Skin epidermis (tissue), 12 donors: ENCODE results near the gene KCNB1.
A peak's percentile ranks its signal among the peaks of the same experiment; 100 is the strongest.

ENCODE experiments used
- H3K27ac ChIP-seq, 21 experiments: fragments of 200-600 bp; sonication (generic) in 11 of 21; one replicate each; pipeline ENCODE4 v1.5.0; 2020; ENCODE audit warnings: mild to moderate bottlenecking in 3 of 21, inconsistent platforms in 2 of 21, moderate library complexity in 2 of 21
- H3K4me3 ChIP-seq, 7 experiments: fragments of 200-600 bp; sonication (generic) in 2 of 7; one replicate each; pipeline ENCODE4 v1.5.0; 2020; ENCODE audit warnings: inconsistent platforms in 2 of 7, mild to moderate bottlenecking in 2 of 7, moderate library complexity in 1 of 7

KCNB1 gene

DNA sequence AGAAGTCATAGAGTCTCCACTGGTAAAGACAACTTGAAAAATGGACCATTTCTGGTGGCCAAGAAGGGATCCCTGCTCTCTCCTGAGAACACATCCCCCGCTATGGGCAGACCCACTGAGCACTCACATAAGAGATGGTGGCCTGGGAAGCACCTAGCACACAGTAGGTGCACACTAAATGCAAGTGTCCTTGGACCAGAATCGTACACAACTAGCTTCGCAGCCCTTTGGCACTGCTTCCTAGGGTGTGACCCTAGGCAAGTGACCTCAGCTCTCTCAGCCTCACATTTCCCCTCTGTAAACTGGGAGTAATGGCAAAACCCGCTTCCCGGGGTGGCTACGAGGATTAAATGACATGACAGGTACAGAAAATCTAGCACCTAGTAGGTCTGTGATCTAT, 35.1 kb downstream of the KCNB1 start:
- H3K4me3 ChIP-seq: no peak overlapping the region
- H3K27ac ChIP-seq: peak overlapping the region in 4 of 21 experiments; percentile 8 to 66 (median 38)

DNA sequence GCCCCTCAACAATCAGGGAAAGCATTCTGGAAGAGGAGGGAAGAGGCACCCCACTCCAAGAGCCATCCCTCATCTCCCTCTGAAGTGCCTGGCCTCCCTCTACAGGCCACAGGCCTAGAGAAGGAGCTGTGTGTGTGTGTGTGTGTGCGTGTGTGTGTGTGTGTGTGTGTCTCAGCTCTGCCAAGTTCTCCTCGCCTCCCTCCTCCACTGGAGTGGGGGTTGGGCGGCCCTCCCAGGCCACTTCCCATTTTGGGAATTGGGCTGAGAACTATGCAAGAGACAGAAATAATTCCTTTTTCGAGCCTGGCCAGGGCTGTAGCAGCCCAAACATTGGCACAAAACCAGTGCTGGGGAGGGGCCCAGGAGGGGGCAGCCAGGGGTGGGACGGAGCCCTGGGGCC, 35.7 kb downstream of the KCNB1 start:
- H3K4me3 ChIP-seq: no peak overlapping the region

GRCh38 chr20:49446080-49446479, 36.4 kb downstream of the KCNB1 start:
- Histone ChIP-seq H3K27ac (peak overlapping the region in 3 of 21 experiments; percentile 19 to 42 (median 26)), H3K4me3 (no peak overlapping the region)

More for the DNA sequence above, 35.7 kb downstream of the KCNB1 start:
- H3K27ac ChIP-seq: peak overlapping the region in 4 of 21 experiments; percentile 8 to 66 (median 38)

DNA sequence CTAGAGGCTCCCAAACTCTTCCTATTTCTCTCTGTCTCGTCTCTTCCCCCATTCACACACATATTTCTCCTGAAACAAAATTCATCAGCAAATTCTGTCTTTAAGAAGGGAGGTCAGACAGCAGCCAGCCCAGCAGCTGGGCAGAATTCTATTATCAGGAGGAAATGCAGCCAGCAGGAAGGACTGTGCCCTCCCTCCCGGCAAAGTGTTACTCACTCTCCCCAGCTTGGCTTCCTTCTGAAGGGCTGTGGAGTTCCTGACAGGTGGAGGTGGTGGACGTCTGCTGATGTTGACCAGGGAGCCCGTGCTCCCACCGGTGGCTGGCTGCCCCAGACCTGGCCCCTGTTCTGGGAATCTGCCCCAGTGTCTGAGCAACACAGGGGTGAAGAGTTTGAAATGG, 37.3 kb downstream of the KCNB1 start:
- Histone ChIP-seq H3K4me3 (no peak overlapping the region), H3K27ac (peak overlapping the region in 1 of 21 experiments; percentile 26)

- H3K4me3 ChIP-seq: no peak overlapping the region
- H3K27ac ChIP-seq: no peak overlapping the region
Observed at GRCh38 chr20:49444553-49444990, 37.9 kb downstream of the KCNB1 start.

DNA sequence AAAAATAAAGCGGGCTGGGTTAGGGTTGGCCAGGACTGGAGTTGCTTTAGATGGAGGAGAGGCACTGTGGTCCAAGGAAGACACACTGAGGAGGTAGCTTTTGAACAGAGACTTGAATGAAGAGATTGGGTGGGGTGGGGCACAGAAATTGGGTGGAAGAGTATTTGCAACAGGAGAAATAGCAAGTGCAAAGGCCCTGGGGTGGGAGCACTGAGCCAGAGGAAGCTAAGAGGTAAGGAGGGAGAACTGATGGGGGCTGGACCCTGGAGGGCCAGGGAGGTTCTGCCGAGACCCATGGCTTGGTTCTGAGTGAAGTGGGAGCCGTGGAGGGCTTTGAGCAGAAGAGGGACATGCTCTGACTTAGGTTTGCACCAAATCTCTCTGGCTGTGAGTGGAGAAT, 45.4 kb downstream of the KCNB1 start:
- H3K27ac ChIP-seq: no peak overlapping the region

GRCh38 chr20:49435639-49436038, 46.8 kb downstream of the KCNB1 start:
- H3K4me3 ChIP-seq: no peak overlapping the region
- H3K27ac ChIP-seq: no peak overlapping the region

More for the DNA sequence above, 45.4 kb downstream of the KCNB1 start:
- H3K4me3 ChIP-seq: no peak overlapping the region

GRCh38 chr20:49433333-49433732, 49.1 kb downstream of the KCNB1 start:
- no peak overlapping the region for H3K27ac ChIP-seq
- H3K4me3 ChIP-seq: no peak overlapping the region

DNA sequence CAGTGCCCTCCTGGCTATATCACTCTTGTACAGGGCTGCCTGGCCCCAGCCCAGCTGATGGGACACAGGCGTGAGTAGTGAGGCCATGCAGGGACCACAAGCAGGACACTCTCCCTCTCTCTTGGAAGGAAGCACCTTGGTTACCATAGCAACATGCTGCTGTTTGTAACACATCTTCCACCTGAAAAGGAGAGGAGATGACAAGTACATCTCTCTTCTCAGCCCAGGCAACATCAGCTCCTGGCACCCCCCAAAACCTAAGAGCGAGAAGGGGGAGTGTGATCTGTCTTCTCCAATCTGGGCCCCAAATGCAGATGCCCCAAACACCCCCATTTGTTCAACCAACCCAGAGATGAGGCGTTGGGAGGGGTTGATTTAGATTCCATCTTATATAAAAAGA, 49.9 kb downstream of the KCNB1 start:
- no peak overlapping the region for H3K4me3 ChIP-seq
- no peak overlapping the region for H3K27ac ChIP-seq

DNA sequence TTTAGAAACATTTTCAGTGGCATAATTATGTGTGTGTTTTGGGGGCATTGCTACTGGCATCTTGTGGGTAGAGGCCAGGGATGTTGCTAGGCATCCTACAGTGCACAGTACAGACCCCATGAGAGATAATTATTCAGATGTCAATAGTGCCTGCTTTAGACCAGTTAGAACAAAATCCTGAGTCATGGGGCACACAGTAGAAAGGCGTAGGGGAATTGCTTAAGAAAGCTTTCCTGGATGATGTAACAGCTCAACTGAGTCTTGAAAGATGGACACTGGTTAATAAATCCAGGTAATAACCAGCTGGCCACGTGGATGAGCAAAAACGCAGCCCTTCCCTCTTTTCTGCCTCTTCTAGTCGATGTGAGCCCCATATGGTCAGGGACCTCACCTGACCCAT, 51.1 kb downstream of the KCNB1 start:
- H3K4me3 ChIP-seq: no peak overlapping the region

DNA sequence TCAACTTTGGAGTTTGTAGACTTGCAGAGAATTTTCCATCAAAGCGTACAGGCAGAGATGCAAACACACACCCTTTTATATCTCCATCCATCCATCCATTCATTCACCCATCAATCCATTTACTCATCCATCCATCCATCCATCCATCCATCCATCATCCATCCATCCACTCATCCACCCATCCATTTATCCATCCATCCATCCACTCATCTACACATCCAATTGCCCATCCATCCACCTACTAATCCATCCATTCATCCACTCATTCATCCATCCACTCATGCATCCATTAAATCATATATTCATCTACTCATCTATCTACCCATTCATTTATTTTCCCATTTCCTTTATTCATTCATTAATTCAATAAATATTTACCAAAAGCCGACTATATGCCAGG, 52.1 kb downstream of the KCNB1 start:
- no peak overlapping the region for H3K4me3 ChIP-seq
- H3K27ac ChIP-seq: no peak overlapping the region

More for the DNA sequence above, 51.1 kb downstream of the KCNB1 start:
- H3K27ac ChIP-seq: no peak overlapping the region

DNA sequence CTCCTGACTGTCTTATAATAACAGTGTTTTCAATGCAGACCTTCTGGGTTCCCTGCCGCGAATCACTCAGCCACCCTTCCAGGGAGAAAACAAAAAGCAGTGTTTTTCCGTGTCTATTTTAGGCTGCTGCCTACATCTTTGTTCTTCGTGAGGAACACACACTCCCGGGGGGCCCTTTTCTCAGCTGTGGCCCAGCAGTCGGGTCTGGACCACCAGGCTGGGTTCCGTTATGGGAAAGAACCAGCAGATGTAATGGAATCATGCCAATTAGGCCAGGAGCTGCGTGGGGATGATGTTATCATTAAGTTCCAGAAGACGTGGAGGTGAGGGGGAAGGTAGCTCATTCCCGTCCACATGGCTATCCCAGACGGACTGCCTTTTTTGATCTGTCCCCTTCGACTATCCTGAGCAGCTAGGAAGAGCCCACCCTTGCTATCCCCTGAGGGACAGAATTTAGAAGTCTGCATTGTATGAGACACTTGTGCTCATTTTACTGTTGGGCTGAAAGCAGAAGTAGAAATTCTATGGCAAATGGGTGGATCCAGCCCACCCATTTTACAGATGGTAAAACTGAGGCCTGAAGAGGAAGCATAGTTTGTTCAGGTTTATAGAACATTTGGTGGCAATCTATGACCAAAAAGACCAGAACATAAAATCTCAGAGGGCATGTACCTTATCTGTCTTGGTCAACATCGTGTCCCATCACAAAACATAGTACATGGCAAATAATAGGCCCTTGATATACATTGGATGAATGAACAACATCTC, 54.5 kb downstream of the KCNB1 start:
- H3K27ac ChIP-seq: no peak overlapping the region
- no peak overlapping the region for H3K4me3 ChIP-seq

GRCh38 chr20:49426873-49427272, 55.6 kb downstream of the KCNB1 start:
- H3K27ac ChIP-seq: no peak overlapping the region
- H3K4me3 ChIP-seq: no peak overlapping the region

DNA sequence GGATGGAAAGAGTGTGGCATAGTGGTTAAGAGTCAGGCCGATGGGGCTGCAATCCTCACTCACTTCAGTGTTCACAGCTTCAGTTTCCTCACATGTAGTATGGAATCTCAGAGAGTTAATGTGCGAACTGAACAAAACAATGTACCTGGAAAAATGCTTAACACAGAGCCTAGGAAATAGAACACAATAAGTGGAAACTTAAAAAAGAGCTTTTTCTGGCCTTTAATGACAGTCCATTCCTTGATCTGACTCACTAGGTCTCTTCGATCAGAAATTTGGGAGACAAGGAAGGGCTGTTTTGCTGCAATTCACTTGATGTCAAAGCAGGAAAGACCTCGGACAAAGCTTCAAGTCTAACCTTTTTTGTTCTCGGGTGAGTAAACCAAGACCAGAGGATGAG, 56.1 kb downstream of the KCNB1 start:
- Histone ChIP-seq H3K27ac (no peak overlapping the region), H3K4me3 (no peak overlapping the region)

DNA sequence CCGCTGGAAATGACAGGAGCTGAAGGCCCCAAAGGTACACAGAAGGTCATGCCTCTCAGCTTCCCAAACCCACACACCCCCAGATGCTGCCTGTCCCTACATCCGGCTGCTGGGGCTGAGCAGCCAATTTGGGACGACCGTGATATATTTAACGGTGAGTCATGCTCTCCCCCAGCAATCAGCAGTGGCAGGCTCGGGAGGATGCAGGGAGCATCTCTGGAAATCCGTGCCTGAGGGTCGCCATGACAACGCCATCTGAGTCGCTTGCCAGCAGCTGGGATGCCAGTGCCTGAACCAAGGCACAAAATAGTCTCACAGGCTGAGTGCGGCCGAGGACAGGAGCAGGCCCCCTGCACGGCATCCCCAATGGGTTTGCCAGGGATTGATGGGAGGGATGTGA, 57.9 kb downstream of the KCNB1 start:
- no peak overlapping the region for H3K4me3 ChIP-seq
- no peak overlapping the region for H3K27ac ChIP-seq

- H3K27ac ChIP-seq: no peak overlapping the region
- no peak overlapping the region for H3K4me3 ChIP-seq
Observed at GRCh38 chr20:49422161-49422560, 60.3 kb downstream of the KCNB1 start.

- no peak overlapping the region for H3K27ac ChIP-seq
- H3K4me3 ChIP-seq: no peak overlapping the region
Observed at GRCh38 chr20:49420811-49421295, 61.6 kb downstream of the KCNB1 start.

GRCh38 chr20:49420292-49420691, 62.2 kb downstream of the KCNB1 start:
- H3K27ac ChIP-seq: no peak overlapping the region
- no peak overlapping the region for H3K4me3 ChIP-seq

DNA sequence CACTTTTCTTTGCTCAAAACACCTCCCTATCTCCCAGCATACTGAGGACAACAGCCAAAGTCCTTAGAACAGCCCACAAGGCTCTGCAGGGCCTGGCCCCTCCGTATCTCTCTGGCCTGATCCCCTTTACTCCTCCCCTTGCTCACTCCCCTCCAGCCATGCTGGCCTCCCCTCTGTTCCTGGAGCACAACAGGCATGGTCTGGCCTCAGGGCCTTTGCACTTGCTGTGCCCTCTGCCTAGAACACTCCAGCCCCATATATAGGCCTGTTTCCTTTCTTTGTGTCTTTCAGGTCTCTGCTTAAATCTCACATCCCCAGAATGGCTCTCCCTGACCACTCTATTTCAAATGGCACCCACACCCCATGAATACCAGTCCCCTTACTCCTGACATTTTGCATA, 62.7 kb downstream of the KCNB1 start:
- Histone ChIP-seq H3K27ac (no peak overlapping the region), H3K4me3 (no peak overlapping the region)

DNA sequence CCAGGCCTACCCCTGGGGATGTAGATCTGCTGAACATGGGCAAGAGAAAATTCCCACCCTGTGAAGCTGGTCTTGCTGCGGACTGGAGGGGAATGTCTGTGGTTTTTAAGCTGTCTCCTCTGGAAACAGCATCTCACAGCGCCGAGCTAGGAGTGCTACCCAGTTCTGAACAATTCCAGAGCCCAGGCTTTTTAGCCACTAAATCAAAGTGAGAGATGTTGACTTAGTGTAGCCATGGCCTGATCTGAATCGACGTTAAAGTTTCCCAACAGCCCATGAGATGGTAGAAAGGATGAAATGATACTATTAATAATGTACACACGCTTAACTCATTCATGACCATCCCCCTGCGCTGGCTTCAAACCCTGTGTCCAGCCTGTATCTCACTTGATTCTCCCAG, 63.7 kb downstream of the KCNB1 start:
- no peak overlapping the region for H3K27ac ChIP-seq
- no peak overlapping the region for H3K4me3 ChIP-seq

DNA sequence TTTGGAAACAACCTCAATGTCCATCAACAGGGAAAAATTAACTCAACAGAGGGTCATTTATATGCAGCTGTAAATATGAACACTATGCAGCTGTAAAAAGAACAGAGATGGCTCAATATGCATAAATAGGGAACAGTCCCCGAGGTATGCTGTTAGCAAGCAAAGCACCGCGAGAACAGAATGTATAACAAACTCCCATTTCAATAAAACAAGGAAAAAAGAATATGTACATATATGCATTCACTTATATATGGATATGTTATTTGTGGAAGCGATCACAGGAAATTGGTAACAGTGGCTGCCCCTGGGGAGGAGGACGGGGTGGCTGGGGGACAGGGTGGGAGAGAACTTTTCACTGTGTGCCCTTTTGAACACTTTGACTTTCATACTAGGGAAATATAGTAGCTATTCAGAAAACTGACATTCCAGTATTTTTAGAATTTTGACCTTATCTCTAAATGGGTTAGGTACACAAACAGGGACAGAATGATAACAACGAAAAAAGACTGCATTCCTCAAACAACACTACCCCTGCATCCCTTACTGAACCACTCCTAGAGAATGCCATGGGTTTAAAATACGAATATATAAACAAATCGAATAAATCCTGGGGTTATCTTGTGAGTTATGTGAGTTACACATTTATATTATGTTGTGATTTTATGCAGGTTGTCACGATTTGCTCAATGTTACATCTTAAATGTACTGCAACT, 64.5 kb downstream of the KCNB1 start:
- Histone ChIP-seq H3K4me3 (no peak overlapping the region), H3K27ac (no peak overlapping the region)
